A172 (cell line): ENCODE data around the gene MRPL51. TPM values are rescaled to one million over a fixed set of nuclear protein-coding genes. Genes with fewer than 3 reads are reported as not detected.
"Not testable (repeated sequence)": the region's sequence is repeated elsewhere in the genome, so short reads cannot be mapped to it uniquely, and the experiment has no call there.

Source experiments
- DNase-seq: peaks from one replicate; pipeline ENCODE4 v3.0.0-alpha.2; 2015; ENCODE audit warnings: low spot score
- total RNA-seq: library from RNA; depleted of rRNA; stranded (reverse); fragments of >200 nt; shearing (Covaris generic); gene quantifications from 2 replicates; pipeline ENCODE4 v1.2.3, GENCODE V29; 2014

Gene MRPL51
- total RNA-seq, 1 experiment from 2014 or later: 166 TPM

DNA sequence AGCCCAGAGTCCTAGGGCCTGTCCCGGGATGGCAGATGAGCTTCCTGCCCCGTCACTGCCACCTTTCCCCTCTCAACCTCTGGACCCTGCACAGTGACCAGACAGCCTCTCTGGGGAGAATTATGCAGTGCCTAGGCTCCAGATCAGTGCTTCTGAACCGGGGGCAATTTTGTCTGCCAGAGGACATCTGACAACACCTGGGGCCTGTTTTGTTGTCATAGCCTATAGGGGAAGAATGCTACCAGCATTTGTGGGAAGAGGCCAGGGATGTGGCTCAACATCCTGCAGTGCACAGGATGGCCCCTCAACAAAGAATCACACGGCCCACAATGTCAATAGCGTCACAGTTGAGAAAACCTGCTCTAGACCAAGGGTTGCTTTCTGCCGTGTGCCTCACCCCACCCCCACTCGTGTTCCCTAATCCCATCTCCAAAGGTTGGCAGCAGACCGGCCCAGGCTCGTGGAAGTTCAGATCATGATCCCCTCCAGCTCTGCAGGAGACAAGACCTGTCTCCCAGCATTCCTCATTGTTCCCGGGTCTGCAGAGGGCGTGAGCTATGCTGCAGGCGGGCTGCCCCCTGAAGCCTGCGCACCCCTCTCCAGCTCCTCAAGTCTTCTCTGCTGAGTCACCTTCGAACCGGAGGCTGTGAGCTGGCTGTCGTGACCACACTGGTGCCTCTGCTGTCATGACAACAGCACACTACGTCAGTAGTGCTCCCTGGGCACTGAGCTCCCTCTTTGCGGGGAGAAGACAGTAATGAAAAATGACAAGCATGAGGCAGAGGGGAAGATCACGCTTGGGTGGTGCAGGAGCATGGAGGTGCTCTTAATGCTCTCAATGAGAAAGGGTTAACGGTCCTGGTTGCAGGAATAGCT lies 39.2 kb upstream of the MRPL51 start:
- DNase-seq: peak; percentile 91

DNA sequence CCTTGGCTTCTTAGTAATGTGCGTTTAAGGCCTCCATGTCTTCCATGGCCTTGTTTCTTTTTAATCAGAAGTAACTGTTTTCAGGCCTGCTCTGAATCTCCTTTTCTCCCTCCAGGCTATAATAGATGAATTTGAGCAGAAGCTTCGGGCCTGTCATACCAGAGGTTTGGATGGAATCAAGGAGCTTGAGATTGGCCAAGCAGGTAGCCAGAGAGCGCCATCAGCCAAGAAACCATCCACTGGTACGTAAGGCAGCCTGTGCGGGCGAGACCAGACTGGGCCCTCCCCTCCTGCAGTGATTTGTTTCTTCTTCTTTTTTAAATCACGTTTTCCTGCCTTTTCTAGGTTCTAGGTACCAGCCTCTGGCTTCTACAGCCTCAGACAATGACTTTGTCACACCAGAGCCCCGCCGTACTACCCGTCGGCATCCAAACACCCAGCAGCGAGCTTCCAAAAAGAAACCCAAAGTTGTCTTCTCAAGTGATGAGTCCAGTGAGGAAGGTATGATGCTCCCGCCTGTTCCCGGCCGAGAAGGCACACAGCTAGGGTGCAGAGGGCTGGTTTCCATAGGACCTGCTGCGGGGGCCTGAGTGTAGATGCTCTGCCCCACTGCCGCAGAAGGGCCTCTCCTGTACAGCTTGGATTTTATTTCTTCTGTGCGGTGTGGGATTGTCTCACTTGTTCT lies 37.7 kb upstream of the MRPL51 start:
- DNase-seq: no peak

DNA sequence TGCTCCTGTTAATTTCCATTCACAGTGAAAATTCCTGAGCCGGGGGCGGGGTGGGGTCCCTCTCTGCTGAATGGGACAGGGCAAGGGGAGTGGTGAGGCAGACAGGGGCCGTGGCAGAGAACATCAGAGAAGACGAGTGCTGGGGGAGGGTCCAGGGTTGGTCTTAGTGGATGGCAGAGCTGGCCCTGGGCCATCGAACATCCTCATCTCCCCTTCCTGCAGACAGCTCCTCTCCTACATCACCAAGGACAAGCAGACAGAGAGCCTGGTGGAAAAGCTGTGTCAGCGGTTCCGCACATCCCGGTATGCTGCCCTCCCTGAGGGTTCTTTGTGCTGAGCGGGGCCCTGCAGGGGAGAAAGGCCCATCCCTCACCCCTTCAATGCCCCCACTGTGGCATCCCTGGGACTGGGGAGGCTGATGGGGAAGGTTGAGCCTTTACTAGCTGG lies 36.3 kb upstream of the MRPL51 start:
- DNase-seq: no peak

DNA sequence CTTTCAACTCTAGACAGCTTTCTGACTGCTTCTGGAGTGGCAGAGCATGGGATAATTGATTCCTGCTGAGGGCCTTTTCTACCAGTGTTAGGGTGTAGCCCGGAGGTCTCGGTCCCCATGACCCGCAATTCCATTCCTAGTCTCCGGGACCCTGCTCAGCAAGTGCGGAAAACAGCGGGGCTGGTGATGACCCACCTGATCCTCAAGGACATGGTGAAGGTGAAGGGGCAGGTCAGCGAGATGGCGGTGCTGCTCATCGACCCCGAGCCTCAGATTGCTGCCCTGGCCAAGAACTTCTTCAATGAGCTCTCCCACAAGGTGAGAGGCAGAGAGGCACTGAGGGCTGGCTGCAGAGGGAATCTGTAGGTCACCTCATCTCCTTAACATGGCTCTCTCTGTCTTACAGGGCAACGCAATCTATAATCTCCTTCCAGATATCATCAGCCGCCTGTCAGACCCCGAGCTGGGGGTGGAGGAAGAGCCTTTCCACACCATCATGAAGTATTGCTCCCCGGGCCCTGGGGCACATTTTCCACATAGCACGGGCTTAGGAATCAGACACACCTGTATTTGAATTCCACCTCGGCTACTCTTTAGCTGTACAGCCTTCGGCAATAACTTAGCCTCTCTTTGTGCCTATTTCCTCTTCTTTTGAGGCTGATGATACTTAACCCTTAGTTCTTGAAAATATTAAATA lies 35.6 kb upstream of the MRPL51 start:
- no peak for DNase-seq

DNA sequence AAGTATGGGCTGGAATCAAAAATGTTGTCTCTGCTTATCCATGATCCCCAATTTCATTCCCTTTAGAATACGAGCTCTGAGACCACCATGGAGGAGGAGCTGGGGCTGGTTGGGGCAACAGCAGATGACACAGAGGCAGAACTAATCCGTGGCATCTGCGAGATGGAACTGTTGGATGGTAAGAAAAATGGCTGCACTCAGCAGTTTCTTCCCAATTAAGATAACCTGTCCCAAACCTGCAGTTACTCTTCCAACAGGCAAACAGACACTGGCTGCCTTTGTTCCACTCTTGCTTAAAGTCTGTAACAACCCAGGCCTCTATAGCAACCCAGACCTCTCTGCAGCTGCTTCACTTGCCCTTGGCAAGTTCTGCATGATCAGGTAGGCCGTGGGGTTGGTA lies 34.6 kb upstream of the MRPL51 start:
- no peak for DNase-seq

DNA sequence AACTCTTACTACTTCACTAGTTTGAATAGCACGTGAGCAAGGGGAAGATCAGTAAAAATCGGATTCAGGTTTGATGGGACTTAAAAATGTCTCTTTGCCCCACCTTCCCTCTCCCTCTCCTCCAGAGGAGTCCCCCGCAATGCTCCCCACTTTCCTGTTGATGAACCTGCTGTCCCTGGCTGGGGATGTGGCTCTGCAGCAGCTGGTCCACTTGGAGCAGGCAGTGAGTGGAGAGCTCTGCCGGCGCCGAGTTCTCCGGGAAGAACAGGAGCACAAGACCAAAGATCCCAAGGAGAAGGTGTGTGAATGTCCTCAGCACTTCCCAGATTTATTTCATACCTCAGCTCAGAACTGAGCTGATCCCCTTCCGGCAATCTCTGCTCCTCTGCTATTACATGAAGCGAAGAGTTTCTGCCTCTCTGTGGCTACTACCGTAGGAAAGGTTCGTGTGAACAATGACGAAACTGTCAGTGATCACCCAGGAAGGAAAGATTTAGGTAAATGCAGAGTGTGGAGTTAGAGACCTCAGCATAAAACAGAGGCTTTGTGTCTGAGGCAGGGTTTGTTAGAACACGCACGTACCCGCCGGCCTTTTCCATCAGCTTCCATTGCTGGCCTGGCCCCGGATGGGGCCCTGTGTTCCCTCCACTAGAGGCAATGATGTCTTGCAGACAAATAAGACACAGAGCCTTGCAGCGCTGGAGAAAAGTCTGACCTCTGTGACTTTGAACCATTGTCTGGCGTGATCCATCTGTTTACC lies 33.9 kb upstream of the MRPL51 start:
- DNase-seq: no peak

DNA sequence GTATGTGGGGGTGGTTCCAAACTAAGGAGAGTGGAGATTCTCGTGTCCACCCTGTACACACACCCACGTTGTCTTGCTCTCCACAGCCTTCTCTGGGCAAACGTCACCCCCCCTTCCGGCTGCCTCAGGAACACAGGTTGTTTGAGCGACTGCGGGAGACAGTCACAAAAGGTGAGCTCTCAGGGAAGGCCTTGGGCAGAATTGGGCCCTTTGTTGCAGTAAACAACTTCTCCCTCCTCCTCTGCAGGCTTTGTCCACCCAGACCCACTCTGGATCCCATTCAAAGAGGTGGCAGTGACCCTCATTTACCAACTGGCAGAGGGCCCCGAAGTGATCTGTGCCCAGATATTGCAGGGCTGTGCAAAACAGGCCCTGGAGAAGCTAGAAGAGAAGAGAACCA lies 33.1 kb upstream of the MRPL51 start:
- DNase-seq: no peak

GRCh38 chr12:6524648-6525047 lies 31.6 kb upstream of the MRPL51 start:
- no peak for DNase-seq

DNA sequence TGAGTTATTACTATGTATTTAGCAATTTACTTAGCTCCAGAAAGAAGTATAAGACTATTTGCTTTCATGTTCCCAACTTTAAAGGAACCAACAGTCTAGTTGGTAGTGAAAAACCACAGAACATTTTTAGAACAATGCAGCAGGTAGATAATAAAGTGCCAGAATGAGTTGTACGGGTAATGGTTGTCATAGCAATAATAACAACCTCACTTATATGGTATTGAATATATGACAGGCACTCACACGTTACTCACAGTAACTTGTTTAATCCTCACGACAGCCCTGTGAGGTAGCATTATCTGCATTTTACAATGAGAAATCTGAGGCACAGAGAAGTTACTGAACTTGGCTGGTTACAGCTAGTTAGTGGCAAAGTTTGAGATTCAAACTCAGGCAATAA lies 30.6 kb upstream of the MRPL51 start:
- DNase-seq: no peak

DNA sequence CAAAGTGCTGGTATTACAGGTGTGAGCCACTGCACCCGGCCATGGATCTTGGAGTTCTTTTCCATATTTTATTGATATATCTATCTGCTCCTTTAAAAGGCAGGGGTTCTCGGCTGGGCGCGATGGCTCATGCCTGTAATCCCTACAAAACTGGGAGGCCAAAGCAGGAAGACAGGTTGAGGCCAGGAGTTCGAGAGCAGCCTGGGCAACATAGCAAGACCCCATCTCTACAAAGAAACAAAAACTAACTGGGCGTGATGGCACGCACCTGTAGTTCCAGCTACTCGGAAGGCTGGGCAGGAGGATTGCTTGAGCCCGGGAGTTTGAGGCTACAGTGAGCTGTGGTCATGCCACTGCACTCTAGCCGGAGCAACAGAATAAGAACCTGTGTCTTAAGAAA lies 29.1 kb upstream of the MRPL51 start:
- no peak for DNase-seq

GRCh38 chr12:6520186-6520585 lies 27.1 kb upstream of the MRPL51 start:
- no peak for DNase-seq

- DNase-seq: no peak
Observed at GRCh38 chr12:6508087-6508486, 15.0 kb upstream of the MRPL51 start.

DNA sequence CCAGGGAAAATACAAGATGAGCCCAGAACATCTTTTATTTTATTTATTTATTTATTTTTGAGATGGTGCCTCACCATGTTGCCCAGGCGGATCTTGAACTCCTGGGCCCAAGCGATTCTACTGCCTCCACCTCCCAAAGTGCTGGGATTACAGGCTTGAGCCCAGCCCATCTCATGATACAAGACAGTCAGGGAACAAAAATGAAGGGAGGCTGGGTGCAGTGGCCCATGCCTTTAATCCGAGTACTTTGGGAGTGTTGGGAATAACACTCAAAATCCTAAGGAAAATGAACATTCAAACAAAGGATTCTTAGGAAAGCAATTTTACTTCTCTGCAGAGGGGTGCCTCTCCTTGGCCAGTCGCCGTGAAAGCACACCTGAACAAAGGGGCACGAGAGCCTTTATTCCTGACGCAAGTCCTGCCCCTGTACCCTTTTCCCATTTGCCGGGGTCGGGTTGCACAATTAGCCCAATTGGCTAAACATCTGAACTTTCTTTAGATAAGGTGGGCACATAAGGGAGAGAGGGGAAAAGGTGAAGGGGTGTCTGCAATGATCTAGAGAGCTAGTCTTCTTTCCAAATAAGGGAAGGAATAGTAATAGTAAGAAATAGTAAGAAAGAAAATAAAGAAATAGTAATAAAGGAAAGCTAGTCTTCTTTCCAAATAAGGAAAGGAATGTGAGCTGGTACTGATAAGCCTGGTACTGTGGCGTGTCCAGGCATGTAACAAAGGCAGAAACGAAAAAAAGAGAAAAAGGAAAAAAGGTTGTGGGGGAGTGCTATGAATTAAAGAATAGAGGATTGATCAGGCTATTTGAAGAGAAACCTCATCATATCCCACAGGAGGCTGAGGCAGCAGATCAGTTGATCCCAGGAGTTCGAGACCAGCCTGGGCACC lies 14.3 kb upstream of the MRPL51 start:
- no peak for DNase-seq

DNA sequence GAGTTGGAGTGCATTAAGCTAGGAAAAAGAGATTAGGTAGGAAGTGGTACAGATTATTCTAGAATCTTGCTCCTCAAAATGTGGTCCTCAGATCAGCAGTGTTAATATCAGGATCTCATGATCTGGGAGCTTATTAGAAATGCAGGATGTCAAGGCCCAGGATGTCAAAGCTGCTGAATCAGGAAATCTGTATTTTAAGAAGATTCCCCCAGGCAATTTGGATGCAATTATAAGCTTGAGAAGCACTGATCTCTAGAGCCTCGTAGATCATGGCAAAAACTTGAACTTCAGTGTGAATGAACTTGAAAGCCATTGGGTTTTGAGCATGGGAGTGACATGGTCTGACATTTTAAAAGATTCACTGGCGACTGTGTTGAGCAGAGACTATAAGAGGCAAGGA lies 7.4 kb upstream of the MRPL51 start:
- no peak for DNase-seq

DNA sequence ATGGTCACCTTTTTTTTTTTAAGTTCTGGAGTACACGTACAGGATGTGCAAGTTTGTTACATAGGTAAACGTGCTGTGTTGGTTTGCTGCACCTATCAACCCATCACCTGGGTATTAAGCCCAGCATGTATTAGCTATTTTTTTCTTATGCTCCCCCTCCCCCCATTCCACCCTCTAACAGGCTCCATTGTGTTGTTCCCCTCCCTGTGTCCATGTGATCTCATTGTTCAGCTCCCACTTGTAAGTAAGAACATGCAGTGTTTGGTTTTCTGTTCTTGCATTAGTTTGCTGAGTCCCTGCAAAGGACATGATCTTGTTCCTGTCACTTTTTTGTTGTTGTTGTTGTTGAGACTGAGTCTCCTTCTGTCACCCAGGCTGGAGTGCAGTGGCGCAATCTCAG lies 4.2 kb upstream of the MRPL51 start:
- not testable (repeated sequence) for DNase-seq

- DNase-seq: no peak
Observed at GRCh38 chr12:6494968-6495367, 1.9 kb upstream of the MRPL51 start.

DNA sequence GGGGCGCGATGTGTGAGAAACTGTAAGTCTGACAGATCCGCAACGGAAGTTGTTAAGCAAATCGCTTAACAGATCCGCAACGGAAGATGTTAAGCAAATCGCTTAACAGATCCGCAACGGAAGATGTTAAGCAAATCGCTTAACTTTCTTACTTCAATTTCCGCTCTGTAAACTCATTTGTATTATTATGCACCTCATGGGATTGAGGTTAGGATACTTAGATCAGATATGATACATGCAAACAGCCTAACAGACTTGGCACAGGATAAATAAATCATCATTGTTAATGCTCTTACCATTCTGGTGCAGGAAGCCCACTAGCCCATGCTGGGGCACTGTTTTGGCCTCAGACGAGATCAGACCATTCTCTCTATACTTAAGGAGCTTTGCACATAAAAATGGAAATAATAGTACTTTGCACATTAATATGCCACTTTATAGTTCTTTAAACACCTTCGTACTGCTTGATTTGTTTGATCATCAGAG lies 1.2 kb upstream of the MRPL51 start:
- DNase-seq: no peak

DNA sequence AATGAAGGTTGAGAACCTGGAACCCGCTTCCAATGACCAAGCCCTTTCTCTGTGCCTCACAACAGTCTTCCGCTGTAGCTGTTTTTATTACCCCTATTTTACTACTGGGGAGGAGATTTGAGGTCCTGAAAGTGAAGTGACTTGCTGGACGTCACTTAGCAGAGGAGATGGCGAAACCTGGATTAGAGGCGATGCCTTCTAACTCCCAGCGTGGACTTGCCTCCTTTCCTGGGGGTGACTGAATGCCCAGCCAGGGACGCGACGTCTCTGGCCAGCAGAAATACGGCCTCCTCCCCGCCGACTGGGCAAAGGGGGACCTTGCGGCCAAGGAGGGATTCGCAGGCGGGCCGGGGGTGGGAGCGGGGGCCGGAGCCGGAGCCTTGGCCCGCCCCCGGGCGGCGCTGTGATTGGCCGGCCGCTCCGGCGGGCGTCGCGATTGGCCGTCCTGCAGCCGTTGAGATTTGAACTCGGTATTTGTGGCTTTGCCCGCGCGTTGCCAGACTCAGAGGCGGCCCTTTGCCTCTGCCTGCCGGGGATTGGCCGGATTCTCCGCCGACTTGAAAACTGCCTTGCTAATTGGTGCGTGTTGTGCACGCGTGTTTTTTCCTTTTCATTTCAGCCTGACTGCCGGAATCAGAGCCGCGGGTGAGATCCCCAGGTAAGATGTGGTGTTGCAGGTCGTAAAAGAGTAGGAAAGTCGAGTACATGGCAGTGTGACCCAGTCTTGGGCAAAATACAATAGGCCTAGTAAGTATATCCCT lies 615 bp upstream of the MRPL51 start, which contains the start of gene NCAPD2:
TSS of gene NCAPD2 (plus strand) at position 606 of the 761 bp plus-strand sequence. CDS start 997 bp downstream, outside the sequence.
- peak; percentile 86 for DNase-seq

DNA sequence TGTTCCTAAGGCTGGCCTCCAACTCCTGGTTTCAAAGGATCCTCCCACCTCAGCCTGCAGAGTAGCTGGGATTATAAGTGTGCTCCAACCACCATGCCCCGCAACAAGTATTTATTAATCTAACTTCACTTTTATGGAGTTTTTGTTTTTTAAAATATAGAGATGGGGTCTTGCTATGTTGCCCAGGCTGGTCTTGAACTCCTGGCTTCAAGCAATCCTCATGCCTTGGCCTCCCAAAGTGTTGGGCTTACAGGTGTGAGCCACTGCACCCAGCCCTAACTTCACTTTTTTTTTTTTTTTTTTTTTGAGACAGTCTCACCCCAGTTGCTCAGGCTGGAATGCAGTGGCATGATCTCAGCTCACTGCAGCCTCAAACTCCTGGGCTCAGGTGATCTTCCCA lies 2.4 kb downstream of the MRPL51 start:
- not testable (repeated sequence) for DNase-seq

- no peak for DNase-seq
Observed at GRCh38 chr12:6489449-6489848, 3.6 kb downstream of the MRPL51 start.
